ENCODE data around the gene WIPF3. TPM values are rescaled to one million over a fixed set of nuclear protein-coding genes. Genes with fewer than 3 reads are reported as not detected.

WIPF3 gene
- total and polyA plus RNA-seq, 2 experiments from 2014 or later: not detected

- Histone ChIP-seq H3K9me2 (ENCODE audit: insufficient read depth) (no peaks in the 10 kb centered on the region), H3K9me3 (ENCODE audit: low read depth) (no peaks in the 10 kb centered on the region), H3K4me3 (no peak overlapping the region), H4K20me1 (ENCODE audit: insufficient read depth) (no peaks in the 10 kb centered on the region), H2AFZ (no peak overlapping the region), H3K79me2 (ENCODE audit: insufficient read depth) (no peaks in the 10 kb centered on the region), H3K27me3 (replicated peaks; ENCODE audit: insufficient read depth) (peaks cover 7% of the 10 kb centered on the region), H3F3A (ENCODE audit: insufficient read depth) (no peaks in the 10 kb centered on the region), H3K27ac (no peak overlapping the region), H3K9ac (no peak overlapping the region), H3K4me2 (ENCODE audit: unreplicated experiment) (no peak overlapping the region), H3K4me1 (ENCODE audit: insufficient read depth) (no peaks in the 10 kb centered on the region), H3K36me3 (ENCODE audit: low read depth) (no peaks in the 10 kb centered on the region)
- no peak for TF ChIP-seq EZH2 (IDR thresholded peaks at IDR 0.05; ENCODE audit: insufficient read depth, poor library complexity, severe bottlenecking)
- TF ChIP-seq EZH2phosphoT487 (IDR thresholded peaks at IDR 0.05; ENCODE audit: insufficient read depth, low read depth): no peak
- in situ Hi-C loops (cut with MboI): no loop called here
- WGBS, 2 experiments (ENCODE audit: low coverage in 1 of 2, low lambda C conversion rate in 2 of 2, missing lambda C conversion rate in 2 of 2): 59 to 69% methylated on average over 4 of the region's 4 CpGs
- DNase-seq: no peak
These were observed 85.5 kb downstream of the WIPF3 start for GRCh38 chr7:29891766-29892165.

GRCh38 chr7:29892231-29892630 lies 85.9 kb downstream of the WIPF3 start:
- no peak for DNase-seq
- Histone ChIP-seq H3K4me3 (no peak overlapping the region), H3F3A (ENCODE audit: insufficient read depth) (no peaks in the 10 kb centered on the region), H2AFZ (no peak overlapping the region), H3K4me2 (ENCODE audit: unreplicated experiment) (no peak overlapping the region), H3K9ac (no peak overlapping the region), H3K36me3 (ENCODE audit: low read depth) (no peaks in the 10 kb centered on the region), H3K4me1 (ENCODE audit: insufficient read depth) (no peaks in the 10 kb centered on the region), H3K27ac (no peak overlapping the region), H3K79me2 (ENCODE audit: insufficient read depth) (no peaks in the 10 kb centered on the region), H3K27me3 (replicated peaks; ENCODE audit: insufficient read depth) (peaks cover 7% of the 10 kb centered on the region), H3K9me2 (ENCODE audit: insufficient read depth) (no peaks in the 10 kb centered on the region), H4K20me1 (ENCODE audit: insufficient read depth) (no peaks in the 10 kb centered on the region), H3K9me3 (ENCODE audit: low read depth) (no peaks in the 10 kb centered on the region)
- WGBS, 2 experiments (ENCODE audit: low coverage in 1 of 2, low lambda C conversion rate in 2 of 2, missing lambda C conversion rate in 2 of 2): 67 to 70% methylated on average over 5 of the region's 5 CpGs
- in situ Hi-C loops (cut with MboI): no loop called here
- no peak for TF ChIP-seq EZH2phosphoT487 (IDR thresholded peaks at IDR 0.05; ENCODE audit: insufficient read depth, low read depth)
- TF ChIP-seq EZH2 (IDR thresholded peaks at IDR 0.05; ENCODE audit: insufficient read depth, poor library complexity, severe bottlenecking): no peak

DNA sequence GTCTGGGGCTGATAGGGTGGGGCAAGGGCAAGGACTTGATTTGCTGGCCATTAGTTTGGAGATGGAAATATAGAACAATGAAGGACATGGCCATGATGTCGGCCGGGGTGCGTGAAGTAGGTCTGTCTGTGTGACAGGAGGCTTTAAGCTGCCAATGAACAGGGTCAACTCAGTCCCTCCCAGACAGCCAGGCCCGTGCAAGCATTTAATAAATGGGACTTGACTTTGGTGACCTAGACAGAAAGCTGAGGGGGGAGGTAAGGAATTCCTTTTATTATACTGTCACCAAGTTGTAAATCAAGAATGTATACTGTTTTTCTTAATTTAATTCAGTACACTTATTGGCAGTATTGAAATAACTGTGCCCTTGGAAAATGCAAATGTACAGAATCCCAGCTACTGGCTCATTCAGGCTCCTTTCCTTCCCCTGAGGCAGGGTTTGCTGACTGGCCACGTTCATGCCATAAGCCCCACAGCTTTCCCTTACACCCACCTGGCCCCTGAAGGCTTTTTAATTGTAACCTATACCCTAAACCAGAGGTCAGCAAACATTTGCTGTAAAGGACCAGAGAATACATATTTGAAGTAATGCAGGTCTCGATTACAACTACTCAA lies 87.2 kb downstream of the WIPF3 start:
- Histone ChIP-seq H3K36me3 (ENCODE audit: low read depth) (no peaks in the 10 kb centered on the region), H3K4me1 (ENCODE audit: insufficient read depth) (no peaks in the 10 kb centered on the region), H3K27ac (no peak overlapping the region), H3K79me2 (ENCODE audit: insufficient read depth) (no peaks in the 10 kb centered on the region), H3K9ac (no peak overlapping the region), H2AFZ (no peak overlapping the region), H3F3A (ENCODE audit: insufficient read depth) (no peaks in the 10 kb centered on the region), H3K27me3 (replicated peaks; ENCODE audit: insufficient read depth) (peaks cover 7% of the 10 kb centered on the region), H3K4me2 (ENCODE audit: unreplicated experiment) (no peak overlapping the region), H3K9me3 (ENCODE audit: low read depth) (no peaks in the 10 kb centered on the region), H3K9me2 (ENCODE audit: insufficient read depth) (no peaks in the 10 kb centered on the region), H3K4me3 (no peak overlapping the region), H4K20me1 (ENCODE audit: insufficient read depth) (no peaks in the 10 kb centered on the region)
- no peak for TF ChIP-seq EZH2phosphoT487 (IDR thresholded peaks at IDR 0.05; ENCODE audit: insufficient read depth, low read depth)
- no peak for TF ChIP-seq EZH2 (IDR thresholded peaks at IDR 0.05; ENCODE audit: insufficient read depth, poor library complexity, severe bottlenecking)
- in situ Hi-C loops (cut with MboI): no loop called here
- 46 to 47% methylated on average over 6 of the region's 6 CpGs for whole genome bisulfite sequencing, 2 experiments (ENCODE audit: low coverage in 1 of 2, low lambda C conversion rate in 2 of 2, missing lambda C conversion rate in 2 of 2)
- DNase-seq: no peak

DNA sequence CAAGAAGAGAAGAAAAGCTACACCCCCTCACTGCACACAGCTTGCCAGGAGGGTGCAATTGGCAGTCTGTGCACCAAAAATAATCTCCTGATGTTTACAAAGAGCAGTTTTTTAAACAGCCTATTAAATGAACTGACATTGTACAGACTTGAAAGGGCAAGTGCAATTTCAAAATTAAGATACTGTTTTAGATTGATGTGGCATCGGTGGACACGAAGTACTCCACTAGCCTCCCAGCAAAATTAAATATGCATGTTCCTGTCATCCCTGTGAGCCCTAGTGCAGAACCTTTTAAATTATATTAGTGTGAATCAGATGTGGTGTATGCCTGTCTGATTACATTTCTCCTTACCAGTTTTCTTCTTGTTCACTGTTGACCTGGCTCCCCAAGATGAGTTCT lies 87.9 kb downstream of the WIPF3 start:
- in situ Hi-C loops (cut with MboI): no loop called here
- Histone ChIP-seq H3K9me3 (ENCODE audit: low read depth) (no peaks in the 10 kb centered on the region), H2AFZ (no peak overlapping the region), H3K36me3 (ENCODE audit: low read depth) (no peaks in the 10 kb centered on the region), H3K9me2 (ENCODE audit: insufficient read depth) (no peaks in the 10 kb centered on the region), H3K27ac (no peak overlapping the region), H3K9ac (no peak overlapping the region), H3K79me2 (ENCODE audit: insufficient read depth) (no peaks in the 10 kb centered on the region), H4K20me1 (ENCODE audit: insufficient read depth) (no peaks in the 10 kb centered on the region), H3K4me2 (ENCODE audit: unreplicated experiment) (no peak overlapping the region), H3F3A (ENCODE audit: insufficient read depth) (no peaks in the 10 kb centered on the region), H3K4me1 (ENCODE audit: insufficient read depth) (no peaks in the 10 kb centered on the region), H3K4me3 (no peak overlapping the region), H3K27me3 (replicated peaks; ENCODE audit: insufficient read depth) (peaks cover 4% of the 10 kb centered on the region)
- 91 to 100% methylated on average over 2 of the region's 2 CpGs for WGBS, 2 experiments (ENCODE audit: low coverage in 1 of 2, low lambda C conversion rate in 2 of 2, missing lambda C conversion rate in 2 of 2)
- TF ChIP-seq EZH2phosphoT487 (IDR thresholded peaks at IDR 0.05; ENCODE audit: insufficient read depth, low read depth) (no peak), EZH2 (IDR thresholded peaks at IDR 0.05; ENCODE audit: insufficient read depth, poor library complexity, severe bottlenecking) (no peak)
- no peak for DNase-seq

All from GM23248 (cell line).